ENCODE measurements around the gene BCKDHB. TPM values are rescaled to one million over a fixed set of nuclear protein-coding genes. Genes with fewer than 3 reads are reported as not detected.

BCKDHB gene
- total and polyA plus RNA-seq, 2 donors (not counting 1 experiment from before 2014, with no cell fraction given) = 9.6 to 20.1 TPM

DNA sequence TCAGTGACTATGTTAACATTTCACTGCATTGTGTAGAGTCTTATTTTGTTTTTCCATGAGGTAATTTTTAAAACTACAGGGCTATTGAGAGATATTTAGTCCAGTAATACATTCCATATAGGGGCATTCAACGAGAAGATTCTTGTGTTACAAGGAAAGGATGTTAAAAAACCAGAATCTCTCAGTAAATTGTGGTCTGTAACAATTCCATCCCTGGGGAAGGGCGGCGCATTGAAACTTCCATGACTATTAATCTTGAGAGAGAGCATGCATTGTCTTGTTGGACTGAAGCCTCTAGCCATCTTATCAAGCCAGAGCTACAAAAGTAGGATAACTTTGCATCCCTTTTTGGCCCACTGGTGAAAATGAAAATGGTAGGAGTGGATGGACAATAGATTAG lies 119.7 kb downstream of the BCKDHB start:
- Histone ChIP-seq H3K79me2 (ENCODE audit: control insufficient read depth, insufficient read depth, low read length) (no peaks in the 10 kb centered on the region), H3K9me3 (ENCODE audit: control extremely low read depth in 1 of 3, control insufficient read depth in 2 of 3, insufficient read depth in 1 of 3, low read length in 2 of 3) (no peaks in the 10 kb centered on the region), H3K4me1 (ENCODE audit: control insufficient read depth in 2 of 2, insufficient read depth in 2 of 2, low read length in 2 of 2) (no peaks in the 10 kb centered on the region), H3K27me3 (replicated peaks in 1 of 4; ENCODE audit: control extremely low read depth in 1 of 4, control insufficient read depth in 3 of 4, insufficient read depth in 4 of 4, low read length in 3 of 4) (no peaks in the 10 kb centered on the region), H4K20me1 (ENCODE audit: control insufficient read depth, insufficient read depth, low read length, poor library complexity, severe bottlenecking) (no peaks in the 10 kb centered on the region), H3K36me3 (replicated peaks in 1 of 2; ENCODE audit: control extremely low read depth in 1 of 2, control insufficient read depth in 1 of 2, extremely low read depth in 1 of 2, insufficient read depth in 2 of 2, low read length in 1 of 2) (peaks cover 0 to 3% of the 10 kb centered on the region in 2 experiments), H3K9ac (ENCODE audit: low read length) (no peak overlapping the region), H3K4me2 (replicated peaks; ENCODE audit: low read depth, low read length, poor library complexity, severe bottlenecking) (no peak overlapping the region), H3K4me3 (ENCODE audit: control extremely low read depth in 1 of 5, extremely low read depth in 1 of 5, insufficient read depth in 1 of 5, low read depth in 2 of 5, low read length in 4 of 5) (no peak overlapping the region), H3K27ac (ENCODE audit: low read length in 2 of 2) (no peak overlapping the region), H2AFZ (ENCODE audit: insufficient read depth, low read depth, low read length, poor library complexity, severe bottlenecking) (no peak overlapping the region)
- TF ChIP-seq EZH2 (IDR thresholded peaks at IDR 0.05; ENCODE audit: borderline replicate concordance, insufficient read depth, low read depth, low read length, poor library complexity, severe bottlenecking) = no peak
- TF ChIP-seq, protein P1, sequence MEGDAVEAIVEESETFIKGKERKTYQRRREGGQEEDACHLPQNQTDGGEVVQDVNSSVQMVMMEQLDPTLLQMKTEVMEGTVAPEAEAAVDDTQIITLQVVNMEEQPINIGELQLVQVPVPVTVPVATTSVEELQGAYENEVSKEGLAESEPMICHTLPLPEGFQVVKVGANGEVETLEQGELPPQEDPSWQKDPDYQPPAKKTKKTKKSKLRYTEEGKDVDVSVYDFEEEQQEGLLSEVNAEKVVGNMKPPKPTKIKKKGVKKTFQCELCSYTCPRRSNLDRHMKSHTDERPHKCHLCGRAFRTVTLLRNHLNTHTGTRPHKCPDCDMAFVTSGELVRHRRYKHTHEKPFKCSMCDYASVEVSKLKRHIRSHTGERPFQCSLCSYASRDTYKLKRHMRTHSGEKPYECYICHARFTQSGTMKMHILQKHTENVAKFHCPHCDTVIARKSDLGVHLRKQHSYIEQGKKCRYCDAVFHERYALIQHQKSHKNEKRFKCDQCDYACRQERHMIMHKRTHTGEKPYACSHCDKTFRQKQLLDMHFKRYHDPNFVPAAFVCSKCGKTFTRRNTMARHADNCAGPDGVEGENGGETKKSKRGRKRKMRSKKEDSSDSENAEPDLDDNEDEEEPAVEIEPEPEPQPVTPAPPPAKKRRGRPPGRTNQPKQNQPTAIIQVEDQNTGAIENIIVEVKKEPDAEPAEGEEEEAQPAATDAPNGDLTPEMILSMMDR (IDR thresholded peaks at IDR 0.05) = no peak
- H3K4me3 Mint-ChIP-seq = no peak overlapping the region
- H3K9me3 Mint-ChIP-seq (ENCODE audit: insufficient read depth) = no peaks in the 10 kb centered on the region
- intact Hi-C loops (cut with micrococcal nuclease) = no loop called here
- POLR2A ChIA-PET = no interaction called here
- H3K4me1 Mint-ChIP-seq = no peaks in the 10 kb centered on the region
- no peak for DNase-seq
- H3K27me3 Mint-ChIP-seq = no peaks in the 10 kb centered on the region
- 92% methylated on average over 2 of the region's 3 CpGs for WGBS (ENCODE audit: insufficient coverage)
- CTCF ChIA-PET = no interaction called here
- H3K27ac Mint-ChIP-seq = no peak overlapping the region
- ATAC-seq (ENCODE audit: low read depth) = no peak

DNA sequence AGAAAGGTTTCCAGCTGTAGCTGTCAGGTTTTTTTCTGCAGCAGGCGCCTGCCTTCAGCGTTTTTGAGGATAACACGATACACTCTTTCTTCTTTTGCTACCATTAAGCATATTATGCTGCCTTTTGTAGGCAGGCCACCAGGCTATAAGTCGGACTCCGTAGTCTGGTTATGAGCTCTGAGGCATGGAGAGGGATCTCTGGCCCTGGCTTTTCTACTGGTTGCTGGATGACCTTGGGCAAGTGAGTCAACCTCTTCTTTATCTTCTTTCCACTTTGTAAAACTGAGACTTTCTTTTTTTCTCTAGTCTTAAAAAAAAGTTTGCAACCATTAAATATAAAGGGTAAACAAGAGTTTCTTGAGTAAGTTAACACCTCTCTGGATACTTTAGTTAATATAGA lies 120.2 kb downstream of the BCKDHB start:
- H3K4me1 ChIP-seq (ENCODE audit: control insufficient read depth in 2 of 2, insufficient read depth in 2 of 2, low read length in 2 of 2) = no peaks in the 10 kb centered on the region
- Mint-ChIP-seq H3K4me1 (no peaks in the 10 kb centered on the region), H3K27me3 (no peaks in the 10 kb centered on the region), H3K27ac (no peak overlapping the region), H3K4me3 (no peak overlapping the region), H3K9me3 (ENCODE audit: insufficient read depth) (no peaks in the 10 kb centered on the region)
- WGBS (ENCODE audit: insufficient coverage) = 100% methylated on average over 3 of the region's 5 CpGs
- no peak overlapping the region for H3K9ac ChIP-seq (ENCODE audit: low read length)
- H3K36me3 ChIP-seq (replicated peaks in 1 of 2; ENCODE audit: control extremely low read depth in 1 of 2, control insufficient read depth in 1 of 2, extremely low read depth in 1 of 2, insufficient read depth in 2 of 2, low read length in 1 of 2) = peaks cover 0 to 3% of the 10 kb centered on the region in 2 experiments
- no peak for DNase-seq
- intact Hi-C loops (cut with micrococcal nuclease) = no loop called here
- TF ChIP-seq, protein P1 (IDR thresholded peaks at IDR 0.05) = no peak
- no peak for TF ChIP-seq EZH2 (IDR thresholded peaks at IDR 0.05; ENCODE audit: borderline replicate concordance, insufficient read depth, low read depth, low read length, poor library complexity, severe bottlenecking)
- CTCF ChIA-PET = no interaction called here
- no peak for ATAC-seq (ENCODE audit: low read depth)
- H3K9me3 ChIP-seq (ENCODE audit: control extremely low read depth in 1 of 3, control insufficient read depth in 2 of 3, insufficient read depth in 1 of 3, low read length in 2 of 3) = no peaks in the 10 kb centered on the region
- no peaks in the 10 kb centered on the region for H3K27me3 ChIP-seq (replicated peaks in 1 of 4; ENCODE audit: control extremely low read depth in 1 of 4, control insufficient read depth in 3 of 4, insufficient read depth in 4 of 4, low read length in 3 of 4)
- H3K79me2 ChIP-seq (ENCODE audit: control insufficient read depth, insufficient read depth, low read length) = no peaks in the 10 kb centered on the region
- H3K27ac ChIP-seq (ENCODE audit: low read length in 2 of 2) = no peak overlapping the region
- no peaks in the 10 kb centered on the region for H4K20me1 ChIP-seq (ENCODE audit: control insufficient read depth, insufficient read depth, low read length, poor library complexity, severe bottlenecking)
- H3K4me2 ChIP-seq (replicated peaks; ENCODE audit: low read depth, low read length, poor library complexity, severe bottlenecking) = no peak overlapping the region
- POLR2A ChIA-PET = no interaction called here
- no peak overlapping the region for H3K4me3 ChIP-seq (ENCODE audit: control extremely low read depth in 1 of 5, extremely low read depth in 1 of 5, insufficient read depth in 1 of 5, low read depth in 2 of 5, low read length in 4 of 5)
- no peak overlapping the region for H2AFZ ChIP-seq (ENCODE audit: insufficient read depth, low read depth, low read length, poor library complexity, severe bottlenecking)

Data from B cell (primary cell).